BJ (cell line): ENCODE results near the gene TWF2. TPM values are rescaled to one million over a fixed set of nuclear protein-coding genes. Genes with fewer than 3 reads are reported as not detected.

Source experiments
- CTCF ChIA-PET: fragments of 350-600 bp; formaldehyde crosslinking; extraction: SDS; loops from one replicate; lab custom pipeline; 2021; ENCODE audit warnings: antibody characterized with exemption, inconsistent platforms; lab: Yijun Ruan, JAX
- POLR2A ChIA-PET: fragments of 300-600 bp; sonication (Branson Sonifier 250); formaldehyde crosslinking; extraction: SDS; loops from one replicate; lab custom pipeline; 2021; ENCODE audit warnings: antibody characterized with exemption; lab: Charles Lee
- DNase-seq: peaks from one replicate; pipeline ENCODE4 v3.0.0-alpha.2; 2011; ENCODE audit warnings: low read depth
- H3K27me3 ChIP-seq: 2 replicates; pipeline ENCODE4 v1.6.0; 2011; ENCODE audit warnings: low read length; ENCODE audit not compliant: control insufficient read depth, insufficient read depth
- H3K36me3 ChIP-seq: 2 replicates; pipeline ENCODE4 v1.5.1; 2011; ENCODE audit warnings: low read length; ENCODE audit not compliant: control insufficient read depth, insufficient read depth
- H3K4me3 ChIP-seq: 2 replicates; pipeline ENCODE4 v1.5.1; 2011; ENCODE audit warnings: low read depth, mild to moderate bottlenecking, control low read depth, low read length
- polyA plus RNA-seq: library from polyadenylated mRNA; depleted of rRNA; stranded (reverse); fragments of >200 nt; gene quantifications from 2 replicates; pipeline ENCODE4 v1.2.3, GENCODE V29; 2011
- TF ChIP-seq, protein P1 (sequence below): IDR thresholded peaks from 2 replicates; pipeline ENCODE4 v1.5.1; 2011; ENCODE audit warnings: low read depth, mild to moderate bottlenecking, control low read depth, inconsistent platforms, low read length, moderate library complexity; ENCODE audit not compliant: insufficient read depth

The TWF2 gene
- polyA plus RNA-seq, 1 experiment = 205 TPM

GRCh38 chr3:52269776-52270175 is 30.8 kb upstream of the TWF2 start:
- DNase-seq = no peak
- CTCF ChIA-PET = interaction anchor here (1.2 kb wide), 1 partner anchor 32 kb away, joined by 4 read pairs; no protein-coding TSS in a partner anchor
- H3K36me3 ChIP-seq = peaks cover 16% of the 10 kb centered on the region
- POLR2A ChIA-PET = no interaction called here
- TF ChIP-seq, protein P1, sequence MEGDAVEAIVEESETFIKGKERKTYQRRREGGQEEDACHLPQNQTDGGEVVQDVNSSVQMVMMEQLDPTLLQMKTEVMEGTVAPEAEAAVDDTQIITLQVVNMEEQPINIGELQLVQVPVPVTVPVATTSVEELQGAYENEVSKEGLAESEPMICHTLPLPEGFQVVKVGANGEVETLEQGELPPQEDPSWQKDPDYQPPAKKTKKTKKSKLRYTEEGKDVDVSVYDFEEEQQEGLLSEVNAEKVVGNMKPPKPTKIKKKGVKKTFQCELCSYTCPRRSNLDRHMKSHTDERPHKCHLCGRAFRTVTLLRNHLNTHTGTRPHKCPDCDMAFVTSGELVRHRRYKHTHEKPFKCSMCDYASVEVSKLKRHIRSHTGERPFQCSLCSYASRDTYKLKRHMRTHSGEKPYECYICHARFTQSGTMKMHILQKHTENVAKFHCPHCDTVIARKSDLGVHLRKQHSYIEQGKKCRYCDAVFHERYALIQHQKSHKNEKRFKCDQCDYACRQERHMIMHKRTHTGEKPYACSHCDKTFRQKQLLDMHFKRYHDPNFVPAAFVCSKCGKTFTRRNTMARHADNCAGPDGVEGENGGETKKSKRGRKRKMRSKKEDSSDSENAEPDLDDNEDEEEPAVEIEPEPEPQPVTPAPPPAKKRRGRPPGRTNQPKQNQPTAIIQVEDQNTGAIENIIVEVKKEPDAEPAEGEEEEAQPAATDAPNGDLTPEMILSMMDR = no peak
- no peak overlapping the region for H3K4me3 ChIP-seq
- H3K27me3 ChIP-seq = no peaks in the 10 kb centered on the region

- DNase-seq = no peak
- POLR2A ChIA-PET = no interaction called here
- no peaks in the 10 kb centered on the region for H3K27me3 ChIP-seq
- CTCF ChIA-PET = interaction anchor here (1.6 kb wide), 2 partner anchors 12 to 48 kb away, joined by 4 to 5 read pairs; no protein-coding TSS in a partner anchor
- TF ChIP-seq, protein P1 = no peak
- H3K36me3 ChIP-seq = peaks cover 15% of the 10 kb centered on the region
- H3K4me3 ChIP-seq = no peak overlapping the region
Measured at GRCh38 chr3:52268036-52268435, 29.1 kb upstream of the TWF2 start.

- no peak overlapping the region for H3K4me3 ChIP-seq
- H3K27me3 ChIP-seq = no peaks in the 10 kb centered on the region
- no peak for DNase-seq
- H3K36me3 ChIP-seq = peaks cover 17% of the 10 kb centered on the region
- ChIA-PET CTCF (no interaction called here), POLR2A (no interaction called here)
- TF ChIP-seq, protein P1 = no peak
Measured at GRCh38 chr3:52265387-52265786, 26.4 kb upstream of the TWF2 start.

DNA sequence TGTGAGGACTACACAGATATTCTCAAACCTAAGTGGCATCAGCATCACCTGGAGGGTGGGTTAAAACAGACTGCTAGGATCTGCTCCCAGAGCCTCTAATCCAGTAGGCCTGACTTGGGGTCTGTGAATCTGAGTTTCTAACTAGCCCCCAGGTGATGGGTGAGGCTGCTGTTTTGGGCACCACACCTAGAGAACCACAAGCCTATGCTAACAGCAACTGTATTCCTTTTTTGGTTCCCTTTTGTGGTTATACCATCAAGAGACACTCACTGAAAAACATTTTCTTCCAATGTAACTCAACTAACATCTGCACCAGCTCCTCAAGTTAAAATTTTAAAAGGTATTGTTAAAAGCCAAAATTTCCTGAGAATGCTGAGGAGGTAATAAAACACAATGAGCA is 23.5 kb upstream of the TWF2 start:
- ChIA-PET POLR2A (no interaction called here), CTCF (interaction anchor here (0.8 to 1.4 kb wide), 3 partner anchors 14 to 77 kb away, joined by 3 to 4 read pairs (median 3); no protein-coding TSS in a partner anchor)
- TF ChIP-seq, protein P1 = no peak
- no peak for DNase-seq
- Histone ChIP-seq H3K4me3 (no peak overlapping the region), H3K36me3 (peaks cover 24% of the 10 kb centered on the region), H3K27me3 (no peaks in the 10 kb centered on the region)

DNA sequence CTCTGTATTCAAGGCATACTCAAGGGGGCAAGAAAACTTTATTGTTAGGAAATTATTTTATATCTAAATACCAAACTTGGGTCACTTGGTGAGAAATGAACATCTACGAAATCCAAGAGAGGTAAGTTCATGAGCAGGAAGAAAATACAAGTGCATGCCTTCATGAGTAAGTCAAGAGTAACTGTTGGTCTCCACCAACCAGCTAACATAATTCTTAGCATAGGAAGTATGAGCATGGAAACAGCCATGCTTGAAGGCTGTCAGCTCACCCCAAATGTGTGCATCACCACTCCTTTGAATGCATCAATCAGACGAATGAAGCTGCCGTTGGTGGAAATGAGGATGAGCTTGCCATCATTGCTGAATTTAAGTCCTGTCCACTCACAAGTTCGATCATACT is 20.5 kb upstream of the TWF2 start:
- H3K36me3 ChIP-seq = peaks cover 29% of the 10 kb centered on the region
- DNase-seq = no peak
- ChIA-PET POLR2A (no interaction called here), CTCF (interaction anchor here (1.6 to 1.7 kb wide), 2 partner anchors 13 to 17 kb away, joined by 3 to 4 read pairs; no protein-coding TSS in a partner anchor)
- H3K27me3 ChIP-seq = no peaks in the 10 kb centered on the region
- no peak overlapping the region for H3K4me3 ChIP-seq
- TF ChIP-seq, protein P1 = no peak
